A549 (cell line): ENCODE measurements around the gene TRIM28.

Source experiments
- CTCF ChIP-seq: fragments of >200 bp; sonication (Bioruptor Twin); formaldehyde crosslinking; IDR thresholded peaks from 3 replicates; pipeline ENCODE4 v1.5.1; 2016
- E2F6 ChIP-seq: IDR thresholded peaks from 2 replicates; pipeline ENCODE4 v1.6.1; 2012; ENCODE audit warnings: low read depth, borderline replicate concordance
- EP300 ChIP-seq, 2 experiments: fragments of >200 bp; sonication (Bioruptor Twin); formaldehyde crosslinking; IDR thresholded peaks; 2 replicates in 1 of 2; 3 replicates in 1 of 2; pipeline ENCODE4 v1.6.1; 2016 to 2017
- KDM1A ChIP-seq: fragments of 200-600 bp; sonication (generic); IDR thresholded peaks from 2 replicates; pipeline ENCODE4 v1.6.1; 2016; ENCODE audit warnings: low read depth, mild to moderate bottlenecking
- MAX ChIP-seq: IDR thresholded peaks from 2 replicates; pipeline ENCODE4 v1.6.1; 2012
- POLR2A ChIP-seq: IDR thresholded peaks from 2 replicates; pipeline ENCODE4 v1.6.1; 2012; ENCODE audit warnings: mild to moderate bottlenecking, low read length

- peak; percentile 25; the same call in 1 of the 2 replicates for TF ChIP-seq POLR2A
- no peak for TF ChIP-seq CTCF
- no peak for TF ChIP-seq MAX
- TF ChIP-seq EP300 (IDR thresholded peaks at IDR 0.05), result no peak
- no peak for TF ChIP-seq E2F6
- TF ChIP-seq KDM1A, result no peak
Measured at GRCh38 chr19:58560007-58560887, 16.4 kb downstream of the TRIM28 start.
